Caco-2 (cell line): ENCODE measurements around the gene MTFP1. TPM values are rescaled to one million over a fixed set of nuclear protein-coding genes. Genes with fewer than 3 reads are reported as not detected.

Source experiments
- BruUV-seq: library from RNA; stranded (reverse); fragments of 400-500 nt; replicated peaks from 2 replicates; lab custom pipeline; 2021; lab: Mats Ljungman, UMichigan
- CTCF ChIA-PET: fragments of 300-600 bp; sonication (Branson Sonifier 250); formaldehyde crosslinking; loops from one replicate; lab custom pipeline; 2022; ENCODE audit warnings: antibody characterized with exemption; lab: Charles Lee
- POLR2A ChIA-PET: fragments of 300-600 bp; sonication (Branson Sonifier 250); formaldehyde crosslinking; loops from one replicate; lab custom pipeline; 2022; ENCODE audit warnings: antibody characterized with exemption; lab: Charles Lee
- DNase-seq, 2 experiments: peaks; one replicate each; pipeline versions ENCODE4 v3.0.0 to v3.0.0-alpha.2; 2020 to 2022
- H3K27me3 ChIP-seq: replicated peaks from 2 replicates; pipeline ENCODE4 v1.6.0; 2011; ENCODE audit warnings: low read length; ENCODE audit not compliant: control insufficient read depth, insufficient read depth
- H3K36me3 ChIP-seq: 2 replicates; pipeline ENCODE4 v1.5.1; 2011; ENCODE audit warnings: low read length; ENCODE audit not compliant: control insufficient read depth, insufficient read depth
- H3K4me1 ChIP-seq: fragments of 250-450 bp; sonication (Bioruptor Pico); 2 replicates; pipeline ENCODE4 v1.5.1; 2020; ENCODE audit warnings: mild to moderate bottlenecking
- H3K4me3 ChIP-seq: 2 replicates; pipeline ENCODE4 v1.5.1; 2011; ENCODE audit warnings: low read depth, mild to moderate bottlenecking, control low read depth, low read length
- H3K9me3 ChIP-seq: fragments of 250-450 bp; sonication (Bioruptor Pico); 2 replicates; pipeline ENCODE4 v1.5.1; 2020; ENCODE audit warnings: mild to moderate bottlenecking, moderate library complexity
- H3K27ac Mint-ChIP-seq: one replicate; pipeline ENCODE4 v1.8.0; 2022; ENCODE audit warnings: mixed read lengths; ENCODE audit not compliant: unreplicated experiment
- H3K27me3 Mint-ChIP-seq: one replicate; pipeline ENCODE4 v1.8.0; 2022; ENCODE audit warnings: mixed read lengths; ENCODE audit not compliant: insufficient read depth, unreplicated experiment
- H3K36me3 Mint-ChIP-seq: one replicate; pipeline ENCODE4 v1.8.0; 2022; ENCODE audit warnings: mild to moderate bottlenecking, mixed read lengths; ENCODE audit not compliant: insufficient read depth, unreplicated experiment
- H3K4me1 Mint-ChIP-seq: one replicate; pipeline ENCODE4 v1.8.0; 2022; ENCODE audit warnings: low read depth, mixed read lengths; ENCODE audit not compliant: unreplicated experiment
- H3K4me3 Mint-ChIP-seq: one replicate; pipeline ENCODE4 v1.8.0; 2022; ENCODE audit warnings: mild to moderate bottlenecking, moderate library complexity, mixed read lengths; ENCODE audit not compliant: unreplicated experiment
- H3K9me3 Mint-ChIP-seq: one replicate; pipeline ENCODE4 v1.8.0; 2022; ENCODE audit warnings: mixed read lengths; ENCODE audit not compliant: unreplicated experiment
- intact Hi-C: fragments of 100-400 bp; cut with micrococcal nuclease; formaldehyde crosslinking; loops from one replicate; pipeline ENCODE4 v1.10.0; 2022; ENCODE audit not compliant: unreplicated experiment
- total RNA-seq: library from RNA; stranded (reverse); gene quantifications from 2 replicates; pipeline ENCODE4 v1.2.3, GENCODE V29; 2022
- TF ChIP-seq, protein P1 (sequence below), 2 experiments: fragments of 200-600 bp in 1 of 2; IDR thresholded peaks; 1 replicate in 1 of 2; 2 replicates in 1 of 2; pipeline versions ENCODE4 v1.5.1 to v1.8.0; 2011 to 2022; ENCODE audit warnings: antibody characterized with exemption in 1 of 2, control low read depth in 1 of 2, inconsistent platforms in 1 of 2, low read depth in 1 of 2, low read length in 1 of 2, mild to moderate bottlenecking in 1 of 2, moderate library complexity in 1 of 2; ENCODE audit not compliant: insufficient read depth in 1 of 2, severe bottlenecking in 1 of 2, unreplicated experiment in 1 of 2

Gene MTFP1
- total RNA-seq, 1 experiment from 2014 or later = 20.6 TPM

DNA sequence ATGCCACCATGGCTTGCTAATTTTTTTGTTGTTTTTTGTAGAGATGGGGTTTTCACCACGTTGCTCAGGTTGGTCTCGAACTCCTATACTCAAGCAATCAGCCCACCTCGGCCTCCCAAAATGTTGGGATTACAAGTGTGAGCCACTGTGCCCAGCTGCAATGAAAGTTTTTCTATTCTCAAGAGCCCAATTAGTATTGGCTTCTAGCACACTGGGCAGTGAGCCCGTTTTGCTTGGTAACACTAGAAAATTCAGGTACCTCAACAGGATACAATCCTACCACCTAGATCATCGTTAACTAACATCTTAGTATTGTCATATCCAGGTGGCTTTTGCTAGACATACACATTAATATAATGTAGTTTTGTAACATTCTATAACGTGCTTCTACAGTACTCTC lies 27.3 kb downstream of the MTFP1 start:
- Histone ChIP-seq H3K27me3 (no peaks in the 10 kb centered on the region), H3K9me3 (no peaks in the 10 kb centered on the region), H3K4me1 (peaks cover 13% of the 10 kb centered on the region), H3K4me3 (no peak overlapping the region), H3K36me3 (no peaks in the 10 kb centered on the region)
- no peaks in the 10 kb centered on the region for H3K9me3 Mint-ChIP-seq
- intact Hi-C loops = no loop called here
- H3K4me3 Mint-ChIP-seq = no peak overlapping the region
- no peaks in the 10 kb centered on the region for H3K27me3 Mint-ChIP-seq
- no peak for DNase-seq
- BruUV-seq = no TSS peak
- H3K4me1 Mint-ChIP-seq = peaks cover 16% of the 10 kb centered on the region
- TF ChIP-seq, protein P1, sequence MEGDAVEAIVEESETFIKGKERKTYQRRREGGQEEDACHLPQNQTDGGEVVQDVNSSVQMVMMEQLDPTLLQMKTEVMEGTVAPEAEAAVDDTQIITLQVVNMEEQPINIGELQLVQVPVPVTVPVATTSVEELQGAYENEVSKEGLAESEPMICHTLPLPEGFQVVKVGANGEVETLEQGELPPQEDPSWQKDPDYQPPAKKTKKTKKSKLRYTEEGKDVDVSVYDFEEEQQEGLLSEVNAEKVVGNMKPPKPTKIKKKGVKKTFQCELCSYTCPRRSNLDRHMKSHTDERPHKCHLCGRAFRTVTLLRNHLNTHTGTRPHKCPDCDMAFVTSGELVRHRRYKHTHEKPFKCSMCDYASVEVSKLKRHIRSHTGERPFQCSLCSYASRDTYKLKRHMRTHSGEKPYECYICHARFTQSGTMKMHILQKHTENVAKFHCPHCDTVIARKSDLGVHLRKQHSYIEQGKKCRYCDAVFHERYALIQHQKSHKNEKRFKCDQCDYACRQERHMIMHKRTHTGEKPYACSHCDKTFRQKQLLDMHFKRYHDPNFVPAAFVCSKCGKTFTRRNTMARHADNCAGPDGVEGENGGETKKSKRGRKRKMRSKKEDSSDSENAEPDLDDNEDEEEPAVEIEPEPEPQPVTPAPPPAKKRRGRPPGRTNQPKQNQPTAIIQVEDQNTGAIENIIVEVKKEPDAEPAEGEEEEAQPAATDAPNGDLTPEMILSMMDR (IDR thresholded peaks at IDR 0.05; ENCODE audit: insufficient read depth in 1 of 2, low read depth in 1 of 2, low read length in 1 of 2, severe bottlenecking in 1 of 2, unreplicated experiment in 1 of 2) = no peak
- CTCF ChIA-PET = no interaction called here
- H3K36me3 Mint-ChIP-seq = peaks cover 6% of the 10 kb centered on the region
- POLR2A ChIA-PET = interaction anchor here (0.7 kb wide), 1 partner anchor 32 kb away, joined by 3 read pairs; no protein-coding TSS in a partner anchor
- no peak overlapping the region for H3K27ac Mint-ChIP-seq

DNA sequence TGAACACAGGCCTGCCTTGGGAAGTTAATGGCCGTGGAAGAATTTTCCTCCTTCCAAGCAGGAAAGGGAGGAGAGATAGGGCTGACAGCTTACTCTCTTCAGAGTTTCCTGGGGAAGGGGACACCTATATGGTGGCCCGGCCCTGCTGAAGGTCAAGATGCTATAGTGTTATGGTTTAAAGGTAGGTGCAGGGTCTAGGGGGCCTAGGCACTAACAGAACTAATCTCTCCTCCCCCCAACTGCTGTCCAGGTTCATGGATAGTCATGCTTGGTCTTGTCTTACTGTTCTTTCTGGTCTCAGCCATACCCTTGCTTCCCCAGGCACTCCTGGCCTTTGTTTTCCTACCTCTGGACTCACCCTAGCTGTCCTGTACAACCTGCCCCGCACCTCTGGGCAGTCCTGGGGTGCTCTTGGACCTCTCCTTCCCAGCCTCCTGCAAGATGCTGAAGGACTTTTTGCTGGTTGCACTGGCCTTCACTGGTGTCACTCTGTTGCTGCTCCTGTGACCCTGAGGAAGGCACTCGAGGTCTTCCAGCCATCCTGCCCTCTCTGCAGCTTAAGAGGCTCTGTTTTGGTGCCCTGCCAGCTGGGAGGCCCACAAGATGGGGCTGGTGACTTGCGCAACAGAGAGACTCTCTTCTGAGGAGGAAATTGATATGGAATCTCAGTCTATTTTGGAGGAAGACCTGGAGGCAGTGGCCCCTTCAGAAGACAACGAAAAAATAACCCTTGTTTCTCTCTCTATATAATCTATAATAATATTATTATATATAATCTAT lies 28.4 kb downstream of the MTFP1 start:
- Histone ChIP-seq H3K27me3 (no peaks in the 10 kb centered on the region), H3K4me3 (no peak overlapping the region), H3K4me1 (peaks cover 13% of the 10 kb centered on the region), H3K36me3 (no peaks in the 10 kb centered on the region), H3K9me3 (no peaks in the 10 kb centered on the region)
- Mint-ChIP-seq H3K4me1 (peaks cover 12% of the 10 kb centered on the region), H3K36me3 (peaks cover 6% of the 10 kb centered on the region), H3K27me3 (no peaks in the 10 kb centered on the region), H3K9me3 (no peaks in the 10 kb centered on the region), H3K4me3 (no peak overlapping the region), H3K27ac (no peak overlapping the region)
- CTCF ChIA-PET = no interaction called here
- TF ChIP-seq, protein P1 (IDR thresholded peaks at IDR 0.05; ENCODE audit: insufficient read depth in 1 of 2, low read depth in 1 of 2, low read length in 1 of 2, severe bottlenecking in 1 of 2, unreplicated experiment in 1 of 2) = no peak
- POLR2A ChIA-PET = no interaction called here
- intact Hi-C loops = no loop called here
- DNase-seq = no peak
- BruUV-seq = no TSS peak

DNA sequence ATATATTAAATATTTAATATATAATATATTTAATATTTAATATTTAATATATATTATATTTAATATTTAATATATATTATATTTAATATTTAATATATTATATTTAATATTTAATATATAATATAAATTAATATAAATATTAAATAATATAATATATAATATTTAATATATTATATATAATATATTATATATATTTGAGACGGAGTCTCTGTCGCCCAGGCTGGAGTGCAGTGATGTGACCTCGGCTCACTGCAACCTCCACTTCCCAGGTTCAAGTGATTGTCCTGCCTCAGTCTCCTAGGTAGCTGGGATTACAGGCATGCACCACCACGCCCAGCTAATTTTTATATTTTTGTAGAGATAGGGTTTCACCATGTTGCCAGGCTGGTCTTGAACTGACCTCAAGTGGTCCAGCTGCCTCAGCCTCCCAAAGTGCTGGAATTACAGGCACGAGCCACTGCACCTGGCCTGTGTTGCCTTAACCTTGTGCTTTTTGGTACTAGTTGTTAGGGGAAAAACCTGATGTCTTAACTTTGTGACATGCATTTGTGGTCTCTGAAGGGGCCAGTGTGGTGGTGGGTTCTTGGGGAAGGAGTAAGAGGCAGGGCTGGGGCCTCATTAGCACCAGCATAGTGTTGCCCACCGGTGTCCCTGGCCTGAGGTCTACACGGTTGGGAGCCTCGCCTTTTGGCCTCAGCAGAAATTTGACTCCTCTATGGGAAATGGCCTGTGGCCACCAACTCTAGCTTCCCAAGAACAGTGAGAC lies 29.7 kb downstream of the MTFP1 start:
- Histone ChIP-seq H3K27me3 (no peaks in the 10 kb centered on the region), H3K4me3 (no peak overlapping the region), H3K36me3 (no peaks in the 10 kb centered on the region), H3K9me3 (no peaks in the 10 kb centered on the region), H3K4me1 (peaks cover 13% of the 10 kb centered on the region)
- no peak overlapping the region for H3K27ac Mint-ChIP-seq
- peaks cover 6% of the 10 kb centered on the region for H3K36me3 Mint-ChIP-seq
- intact Hi-C loops = no loop called here
- no peak overlapping the region for H3K4me3 Mint-ChIP-seq
- POLR2A ChIA-PET = no interaction called here
- no peaks in the 10 kb centered on the region for H3K27me3 Mint-ChIP-seq
- BruUV-seq = no TSS peak
- CTCF ChIA-PET = no interaction called here
- no peak for DNase-seq
- peaks cover 12% of the 10 kb centered on the region for H3K4me1 Mint-ChIP-seq
- H3K9me3 Mint-ChIP-seq = no peaks in the 10 kb centered on the region
- TF ChIP-seq, protein P1 (IDR thresholded peaks at IDR 0.05; ENCODE audit: insufficient read depth in 1 of 2, low read depth in 1 of 2, low read length in 1 of 2, severe bottlenecking in 1 of 2, unreplicated experiment in 1 of 2) = no peak
